ENCODE measurements around the gene BCO2. TPM values are rescaled to one million over a fixed set of nuclear protein-coding genes. Genes with fewer than 3 reads are reported as not detected.

The BCO2 gene
- total and polyA plus RNA-seq, 10 of the 15 experiments (the other 5 are each of a cell fraction or from before 2014, with no cell fraction given): 0.29 to 1.0 (median 0.57) TPM

- TF ChIP-seq, protein P1, sequence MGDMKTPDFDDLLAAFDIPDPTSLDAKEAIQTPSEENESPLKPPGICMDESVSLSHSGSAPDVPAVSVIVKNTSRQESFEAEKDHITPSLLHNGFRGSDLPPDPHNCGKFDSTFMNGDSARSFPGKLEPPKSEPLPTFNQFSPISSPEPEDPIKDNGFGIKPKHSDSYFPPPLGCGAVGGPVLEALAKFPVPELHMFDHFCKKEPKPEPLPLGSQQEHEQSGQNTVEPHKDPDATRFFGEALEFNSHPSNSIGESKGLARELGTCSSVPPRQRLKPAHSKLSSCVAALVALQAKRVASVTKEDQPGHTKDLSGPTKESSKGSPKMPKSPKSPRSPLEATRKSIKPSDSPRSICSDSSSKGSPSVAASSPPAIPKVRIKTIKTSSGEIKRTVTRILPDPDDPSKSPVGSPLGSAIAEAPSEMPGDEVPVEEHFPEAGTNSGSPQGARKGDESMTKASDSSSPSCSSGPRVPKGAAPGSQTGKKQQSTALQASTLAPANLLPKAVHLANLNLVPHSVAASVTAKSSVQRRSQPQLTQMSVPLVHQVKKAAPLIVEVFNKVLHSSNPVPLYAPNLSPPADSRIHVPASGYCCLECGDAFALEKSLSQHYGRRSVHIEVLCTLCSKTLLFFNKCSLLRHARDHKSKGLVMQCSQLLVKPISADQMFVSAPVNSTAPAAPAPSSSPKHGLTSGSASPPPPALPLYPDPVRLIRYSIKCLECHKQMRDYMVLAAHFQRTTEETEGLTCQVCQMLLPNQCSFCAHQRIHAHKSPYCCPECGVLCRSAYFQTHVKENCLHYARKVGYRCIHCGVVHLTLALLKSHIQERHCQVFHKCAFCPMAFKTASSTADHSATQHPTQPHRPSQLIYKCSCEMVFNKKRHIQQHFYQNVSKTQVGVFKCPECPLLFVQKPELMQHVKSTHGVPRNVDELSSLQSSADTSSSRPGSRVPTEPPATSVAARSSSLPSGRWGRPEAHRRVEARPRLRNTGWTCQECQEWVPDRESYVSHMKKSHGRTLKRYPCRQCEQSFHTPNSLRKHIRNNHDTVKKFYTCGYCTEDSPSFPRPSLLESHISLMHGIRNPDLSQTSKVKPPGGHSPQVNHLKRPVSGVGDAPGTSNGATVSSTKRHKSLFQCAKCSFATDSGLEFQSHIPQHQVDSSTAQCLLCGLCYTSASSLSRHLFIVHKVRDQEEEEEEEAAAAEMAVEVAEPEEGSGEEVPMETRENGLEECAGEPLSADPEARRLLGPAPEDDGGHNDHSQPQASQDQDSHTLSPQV (IDR thresholded peaks at IDR 0.05): no peak
- TF ChIP-seq GATAD2B (conservative IDR thresholded peaks at IDR 0.05; ENCODE audit: low read depth) (no peak), ATF7 (IDR thresholded peaks at IDR 0.05; ENCODE audit: low read depth) (peak; percentile 58; the same call in 1 of the 2 replicates), POLR2A (IDR thresholded peaks at IDR 0.05; ENCODE audit: low read depth, low read length) (no peak), STAT3 (IDR thresholded peaks at IDR 0.05; ENCODE audit: low read depth, low read length) (no peak), CBX3 (IDR thresholded peaks at IDR 0.05; ENCODE audit: borderline replicate concordance, low read depth) (no peak), MEF2B (IDR thresholded peaks at IDR 0.05; ENCODE audit: partially characterized antibody, poor library complexity, severe bottlenecking) (peak; percentile 78), TCF3 (IDR thresholded peaks at IDR 0.05; ENCODE audit: borderline replicate concordance, insufficient read depth, low read depth, low read length) (no peak), EZH2 (IDR thresholded peaks at IDR 0.05; ENCODE audit: borderline replicate concordance, control insufficient read depth, low read depth, low read length) (no peak), MAX (IDR thresholded peaks at IDR 0.05; ENCODE audit: low read depth, low read length) (no peak), ZNF384 (IDR thresholded peaks at IDR 0.05; ENCODE audit: borderline replicate concordance, low read depth, low read length) (no peak), SREBF1 (IDR thresholded peaks at IDR 0.05; ENCODE audit: low read length) (peak; percentile 29; the same call in 1 of the 2 replicates), ZBTB4 (CRISPR knock-in tag; IDR thresholded peaks at IDR 0.05) (no peak), HDGF (IDR thresholded peaks at IDR 0.05) (no peak)
- TF ChIP-seq, protein P2, sequence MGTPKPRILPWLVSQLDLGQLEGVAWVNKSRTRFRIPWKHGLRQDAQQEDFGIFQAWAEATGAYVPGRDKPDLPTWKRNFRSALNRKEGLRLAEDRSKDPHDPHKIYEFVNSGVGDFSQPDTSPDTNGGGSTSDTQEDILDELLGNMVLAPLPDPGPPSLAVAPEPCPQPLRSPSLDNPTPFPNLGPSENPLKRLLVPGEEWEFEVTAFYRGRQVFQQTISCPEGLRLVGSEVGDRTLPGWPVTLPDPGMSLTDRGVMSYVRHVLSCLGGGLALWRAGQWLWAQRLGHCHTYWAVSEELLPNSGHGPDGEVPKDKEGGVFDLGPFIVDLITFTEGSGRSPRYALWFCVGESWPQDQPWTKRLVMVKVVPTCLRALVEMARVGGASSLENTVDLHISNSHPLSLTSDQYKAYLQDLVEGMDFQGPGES (IDR thresholded peaks at IDR 0.05): no peak
- TF ChIP-seq, protein P3, sequence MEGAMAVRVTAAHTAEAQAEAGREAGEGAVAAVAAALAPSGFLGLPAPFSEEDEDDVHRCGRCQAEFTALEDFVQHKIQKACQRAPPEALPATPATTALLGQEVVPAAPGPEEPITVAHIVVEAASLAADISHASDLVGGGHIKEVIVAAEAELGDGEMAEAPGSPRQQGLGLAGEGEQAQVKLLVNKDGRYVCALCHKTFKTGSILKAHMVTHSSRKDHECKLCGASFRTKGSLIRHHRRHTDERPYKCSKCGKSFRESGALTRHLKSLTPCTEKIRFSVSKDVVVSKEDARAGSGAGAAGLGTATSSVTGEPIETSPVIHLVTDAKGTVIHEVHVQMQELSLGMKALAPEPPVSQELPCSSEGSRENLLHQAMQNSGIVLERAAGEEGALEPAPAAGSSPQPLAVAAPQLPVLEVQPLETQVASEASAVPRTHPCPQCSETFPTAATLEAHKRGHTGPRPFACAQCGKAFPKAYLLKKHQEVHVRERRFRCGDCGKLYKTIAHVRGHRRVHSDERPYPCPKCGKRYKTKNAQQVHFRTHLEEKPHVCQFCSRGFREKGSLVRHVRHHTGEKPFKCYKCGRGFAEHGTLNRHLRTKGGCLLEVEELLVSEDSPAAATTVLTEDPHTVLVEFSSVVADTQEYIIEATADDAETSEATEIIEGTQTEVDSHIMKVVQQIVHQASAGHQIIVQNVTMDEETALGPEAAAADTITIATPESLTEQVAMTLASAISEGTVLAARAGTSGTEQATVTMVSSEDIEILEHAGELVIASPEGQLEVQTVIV (IDR thresholded peaks at IDR 0.05; ENCODE audit: borderline replicate concordance, partially characterized antibody): no peak
- TF ChIP-seq, protein P4, sequence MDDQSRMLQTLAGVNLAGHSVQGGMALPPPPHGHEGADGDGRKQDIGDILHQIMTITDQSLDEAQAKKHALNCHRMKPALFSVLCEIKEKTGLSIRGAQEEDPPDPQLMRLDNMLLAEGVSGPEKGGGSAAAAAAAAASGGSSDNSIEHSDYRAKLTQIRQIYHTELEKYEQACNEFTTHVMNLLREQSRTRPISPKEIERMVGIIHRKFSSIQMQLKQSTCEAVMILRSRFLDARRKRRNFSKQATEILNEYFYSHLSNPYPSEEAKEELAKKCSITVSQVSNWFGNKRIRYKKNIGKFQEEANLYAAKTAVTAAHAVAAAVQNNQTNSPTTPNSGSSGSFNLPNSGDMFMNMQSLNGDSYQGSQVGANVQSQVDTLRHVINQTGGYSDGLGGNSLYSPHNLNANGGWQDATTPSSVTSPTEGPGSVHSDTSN (IDR thresholded peaks at IDR 0.05; ENCODE audit: insufficient replicate concordance, low read depth, low read length): no peak
Observed at GRCh38 chr11:112172362-112172994, 2.8 kb upstream of the BCO2 start (continued).

Data from GM12878 (cell line).